IPS-18c (cell line): ENCODE measurements around the gene MSI2.

ENCODE experiments used
- H3K4me3 ChIP-seq: 2 replicates; pipeline ENCODE4 v1.7.0; 2013; ENCODE audit warnings: low read depth, mild to moderate bottlenecking, low read length, moderate library complexity; ENCODE audit not compliant: insufficient read depth
- H3K9me3 ChIP-seq: one replicate; pipeline ENCODE4 v1.6.1; 2013; ENCODE audit warnings: mild to moderate bottlenecking, low read length, moderate library complexity; ENCODE audit not compliant: control insufficient read depth, insufficient read depth

The MSI2 gene

DNA sequence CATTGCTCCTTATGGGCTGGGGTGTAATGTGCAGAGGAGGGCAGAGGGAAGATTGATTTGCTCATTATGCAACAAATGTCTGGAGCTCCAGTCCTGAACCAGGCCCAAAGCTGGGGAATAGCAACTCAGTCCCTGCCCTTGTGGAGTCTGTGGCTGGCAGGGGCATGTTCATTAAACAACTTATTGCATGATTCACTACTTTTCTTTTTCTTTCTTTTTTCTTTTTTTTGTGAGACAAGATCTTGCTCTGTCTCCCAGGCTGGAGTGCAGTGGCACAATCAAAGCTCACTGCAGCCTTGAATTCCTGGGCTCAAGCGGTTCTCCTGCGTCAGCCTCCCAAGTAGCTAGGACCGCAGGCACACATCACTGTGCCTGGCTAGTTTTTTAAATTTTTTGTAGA lies 23.1 kb downstream of the MSI2 start:
- Histone ChIP-seq H3K4me3 (no peak overlapping the region), H3K9me3 (no peaks in the 10 kb centered on the region)

GRCh38 chr17:57281887-57282286 lies 25.6 kb downstream of the MSI2 start:
- no peaks in the 10 kb centered on the region for H3K9me3 ChIP-seq
- H3K4me3 ChIP-seq: no peak overlapping the region

DNA sequence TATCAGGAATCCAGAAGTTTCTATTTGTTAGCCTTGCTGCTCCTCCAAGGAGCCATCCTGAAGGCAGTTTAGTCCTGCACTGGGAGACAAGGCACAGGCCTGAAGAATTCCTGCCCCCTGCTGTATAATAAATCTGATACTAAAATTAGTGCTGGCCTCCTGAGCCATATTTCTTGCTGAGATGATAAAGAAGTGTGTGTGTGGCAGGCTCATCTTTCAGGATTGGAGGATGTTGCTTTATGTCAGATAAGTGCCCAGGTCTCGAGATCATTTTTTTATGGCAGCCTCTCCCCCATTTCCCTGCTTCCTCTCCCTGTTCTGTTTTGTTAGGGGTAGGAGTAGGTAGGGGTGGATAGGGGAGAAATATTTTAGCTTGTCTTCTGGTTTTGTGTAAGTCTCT lies 26.0 kb downstream of the MSI2 start:
- no peak overlapping the region for H3K4me3 ChIP-seq
- H3K9me3 ChIP-seq: no peaks in the 10 kb centered on the region

- Histone ChIP-seq H3K9me3 (no peaks in the 10 kb centered on the region), H3K4me3 (no peak overlapping the region)
Observed at GRCh38 chr17:57283203-57283971, 27.1 kb downstream of the MSI2 start.

- Histone ChIP-seq H3K9me3 (no peaks in the 10 kb centered on the region), H3K4me3 (no peak overlapping the region)
Observed at GRCh38 chr17:57284583-57284982, 28.3 kb downstream of the MSI2 start.

- Histone ChIP-seq H3K9me3 (no peaks in the 10 kb centered on the region), H3K4me3 (no peak overlapping the region; the same call in 1 of the 2 replicates)
Observed at GRCh38 chr17:57284984-57285646, 28.8 kb downstream of the MSI2 start.

- H3K9me3 ChIP-seq: no peaks in the 10 kb centered on the region
- H3K4me3 ChIP-seq: no peak overlapping the region; the same call in 1 of the 2 replicates
Observed at GRCh38 chr17:57285701-57286100, 29.4 kb downstream of the MSI2 start.

- no peak overlapping the region for H3K4me3 ChIP-seq
- H3K9me3 ChIP-seq: no peaks in the 10 kb centered on the region
Observed at GRCh38 chr17:57286399-57287105, 30.2 kb downstream of the MSI2 start.

GRCh38 chr17:57288040-57288772 lies 31.9 kb downstream of the MSI2 start:
- Histone ChIP-seq H3K9me3 (no peaks in the 10 kb centered on the region), H3K4me3 (no peak overlapping the region)

- Histone ChIP-seq H3K4me3 (no peak overlapping the region), H3K9me3 (no peaks in the 10 kb centered on the region)
Observed at GRCh38 chr17:57288773-57289121, 32.4 kb downstream of the MSI2 start.

- Histone ChIP-seq H3K4me3 (no peak overlapping the region), H3K9me3 (no peaks in the 10 kb centered on the region)
Observed at GRCh38 chr17:57289130-57289529, 32.8 kb downstream of the MSI2 start.

DNA sequence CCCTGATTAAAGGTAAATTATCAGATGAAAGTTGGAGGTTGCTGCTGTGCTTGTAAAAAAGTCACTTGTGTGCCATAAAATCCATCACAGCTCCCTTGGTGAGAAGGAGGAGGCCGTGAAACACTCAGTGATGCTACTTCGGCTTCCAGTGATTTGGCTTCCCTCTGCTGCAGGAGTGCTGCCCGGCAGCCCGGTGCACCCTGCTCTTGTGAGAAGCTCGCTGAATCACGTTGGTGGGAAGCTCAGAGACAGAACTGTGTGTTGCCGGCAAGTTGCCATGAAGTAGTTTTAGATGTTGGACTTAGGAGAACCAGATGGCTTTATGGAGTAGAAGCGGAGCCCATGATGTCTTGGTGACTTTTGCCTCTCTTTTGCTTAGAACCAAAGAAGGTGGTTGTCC lies 33.3 kb downstream of the MSI2 start:
- no peak overlapping the region for H3K4me3 ChIP-seq

DNA sequence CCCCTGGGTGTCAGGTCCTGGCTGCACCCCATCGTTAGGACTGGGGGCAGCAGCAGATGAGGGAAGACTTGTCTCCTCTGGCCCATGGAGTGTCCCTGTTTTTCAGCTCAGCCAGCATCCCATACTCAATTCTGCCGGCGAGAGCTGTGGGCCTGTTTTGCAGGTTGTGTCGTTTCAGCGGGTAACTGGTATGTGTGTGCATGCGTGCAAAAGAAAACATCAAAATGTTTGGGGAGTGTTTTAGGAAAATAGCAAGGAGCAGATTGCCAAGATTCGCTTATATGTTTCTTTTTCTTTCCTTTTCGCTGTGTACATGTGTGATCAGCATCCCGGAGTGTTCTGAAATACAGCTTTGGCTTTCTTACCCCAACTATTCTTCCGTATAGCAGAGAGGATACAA lies 34.7 kb downstream of the MSI2 start:
- Histone ChIP-seq H3K9me3 (no peaks in the 10 kb centered on the region), H3K4me3 (no peak overlapping the region)

More for the DNA sequence above, 33.3 kb downstream of the MSI2 start:
- H3K9me3 ChIP-seq: no peaks in the 10 kb centered on the region

GRCh38 chr17:57292091-57292490 lies 35.8 kb downstream of the MSI2 start:
- Histone ChIP-seq H3K9me3 (no peaks in the 10 kb centered on the region), H3K4me3 (no peak overlapping the region)

DNA sequence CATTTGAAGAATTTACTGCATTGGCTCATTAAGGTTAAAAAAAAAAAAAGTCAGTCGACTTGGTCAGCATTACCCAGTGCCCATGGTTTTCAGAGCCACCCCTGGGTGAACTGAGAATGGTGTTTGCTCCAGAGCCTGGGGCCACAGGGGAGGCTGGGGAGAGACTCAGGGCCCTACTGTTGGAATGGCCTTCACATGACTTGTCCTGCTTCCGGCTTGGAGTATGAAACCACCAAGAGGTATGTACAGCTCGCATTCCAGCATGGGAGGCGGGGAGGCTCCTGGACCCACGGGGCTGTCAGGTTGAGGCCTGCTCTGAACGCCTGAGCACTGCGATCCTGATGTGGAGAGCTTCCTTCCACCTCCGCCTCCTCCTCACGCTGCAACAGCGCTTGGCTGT lies 36.8 kb downstream of the MSI2 start:
- H3K4me3 ChIP-seq: no peak overlapping the region
- no peaks in the 10 kb centered on the region for H3K9me3 ChIP-seq

DNA sequence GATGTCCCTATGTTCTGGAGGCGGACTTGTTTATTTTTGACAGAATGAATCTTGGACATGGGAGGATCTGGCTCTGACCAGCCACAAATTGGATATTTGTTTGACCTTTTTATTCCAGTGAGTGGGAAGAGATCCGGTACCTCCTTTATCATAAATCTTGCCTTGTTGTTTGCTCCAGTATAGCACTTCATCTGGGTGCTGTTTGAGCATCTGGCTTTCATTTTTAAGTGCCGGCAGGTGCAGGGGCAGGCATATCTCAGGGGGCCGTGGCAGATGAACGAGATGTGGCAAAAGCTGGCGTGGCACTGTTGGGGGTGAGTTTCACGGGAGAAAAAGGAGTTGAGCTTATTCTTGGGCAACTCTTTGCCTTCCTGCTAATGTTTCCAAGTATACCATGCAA lies 37.8 kb downstream of the MSI2 start:
- no peak overlapping the region for H3K4me3 ChIP-seq
- H3K9me3 ChIP-seq: no peaks in the 10 kb centered on the region

DNA sequence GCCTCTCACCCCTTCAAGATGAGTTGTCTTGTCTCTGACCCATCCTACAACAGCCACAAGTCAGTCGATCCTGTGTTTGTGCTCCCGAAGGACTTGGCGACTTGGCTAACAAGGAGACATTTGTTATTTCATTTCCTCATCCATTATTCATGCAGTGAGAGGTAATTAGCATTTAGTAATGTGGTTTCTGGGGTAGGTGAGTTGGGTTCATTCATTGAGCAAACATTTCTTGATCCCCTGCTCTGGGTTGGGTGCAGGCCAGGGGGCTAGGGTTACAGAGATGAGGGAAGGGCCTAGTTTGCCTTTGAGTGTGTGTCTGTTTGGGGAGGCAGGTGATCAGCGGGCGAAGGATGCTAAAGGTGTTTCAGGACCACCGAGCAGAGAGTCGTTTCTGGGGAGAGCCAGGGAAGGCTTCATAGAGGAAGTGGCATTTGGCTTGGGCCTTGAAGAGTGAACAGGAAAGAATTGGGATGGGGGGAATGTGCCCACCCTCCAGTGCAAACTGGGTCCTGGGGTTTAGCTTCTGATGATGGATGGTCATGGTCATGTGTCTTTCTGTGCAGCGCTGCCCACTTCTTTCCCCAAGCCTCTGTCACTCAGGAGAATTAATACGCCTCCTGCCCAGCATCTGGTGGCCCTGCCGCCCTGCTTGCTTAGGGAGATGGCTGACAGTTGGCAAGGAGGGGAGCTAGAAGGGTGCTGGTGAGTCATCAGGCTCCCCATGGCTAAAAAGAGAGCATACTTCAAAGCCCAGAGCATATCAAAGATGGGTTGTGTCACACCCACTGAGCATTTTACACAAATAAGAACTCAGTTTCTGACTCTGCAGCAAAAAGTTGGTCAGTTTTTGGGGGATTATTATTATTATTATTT lies 38.5 kb downstream of the MSI2 start:
- H3K9me3 ChIP-seq: no peaks in the 10 kb centered on the region
- H3K4me3 ChIP-seq: no peak overlapping the region
